Activated CD8-positive, alpha-beta memory T cell treated with anti-CD3 and anti-CD28 coated beads, Interleukin-2, amount 10 ng/mL, durations not matched to agents 7 days and 5 days (primary cell): ENCODE measurements around the gene SLC25A44. TPM values are rescaled to one million over a fixed set of nuclear protein-coding genes. Genes with fewer than 3 reads are reported as not detected.

Source experiments
- ATAC-seq: fragments of 150-1000 bp; cut with Tn5 transposase; one replicate; pipeline ENCODE4 v1.10.0; 2021; ENCODE audit warnings: moderate library complexity
- CTCF ChIA-PET: fragments of 350-600 bp; sonication (Branson Sonifier 250); formaldehyde crosslinking; loops from one replicate; lab custom pipeline; 2021; ENCODE audit warnings: antibody characterized with exemption; lab: Charles Lee
- DNase-seq: peaks from one replicate; pipeline ENCODE4 v3.0.0-alpha.2; 2020
- H3K27ac Mint-ChIP-seq: one replicate; pipeline ENCODE4 v1.8.0; 2021; ENCODE audit warnings: mild to moderate bottlenecking, mixed read lengths
- H3K27me3 Mint-ChIP-seq: one replicate; pipeline ENCODE4 v1.8.0; 2021; ENCODE audit warnings: mixed read lengths
- H3K36me3 Mint-ChIP-seq: one replicate; pipeline ENCODE4 v1.8.0; 2021; ENCODE audit warnings: mild to moderate bottlenecking, mixed read lengths
- H3K4me1 Mint-ChIP-seq: one replicate; pipeline ENCODE4 v1.8.0; 2021; ENCODE audit warnings: mixed read lengths
- H3K4me3 Mint-ChIP-seq: one replicate; pipeline ENCODE4 v1.8.0; 2021; ENCODE audit warnings: mild to moderate bottlenecking, moderate library complexity, mixed read lengths
- H3K9me3 Mint-ChIP-seq: one replicate; pipeline ENCODE4 v1.8.0; 2022; ENCODE audit warnings: low read depth, mixed read lengths
- total RNA-seq, 2 experiments: library from RNA; stranded (reverse); gene quantifications; one replicate each; pipeline ENCODE4 v1.2.3, GENCODE V29; 2021

Gene SLC25A44
- total RNA-seq, 2 experiments from 2014 or later, result 41.4 to 48.4 TPM

GRCh38 chr1:156238248-156238647 is 44.3 kb downstream of the SLC25A44 start:
- Mint-ChIP-seq H3K4me1 (peaks cover 5% of the 10 kb centered on the region), H3K4me3 (no peak overlapping the region), H3K27ac (no peak overlapping the region), H3K27me3 (no peaks in the 10 kb centered on the region), H3K36me3 (peaks cover 29% of the 10 kb centered on the region), H3K9me3 (no peaks in the 10 kb centered on the region)
- DNase-seq, result no peak
- CTCF ChIA-PET, result interaction anchor here (0.5 to 1.4 kb wide), 5 partner anchors 11 to 208 kb away, joined by 3 to 7 read pairs (median 4); no protein-coding TSS in a partner anchor
- ATAC-seq, result no peak

GRCh38 chr1:156241311-156241811 is 47.5 kb downstream of the SLC25A44 start:
- no peak for DNase-seq
- Mint-ChIP-seq H3K4me3 (no peak overlapping the region), H3K27me3 (no peaks in the 10 kb centered on the region), H3K27ac (no peak overlapping the region), H3K4me1 (peaks cover 25% of the 10 kb centered on the region), H3K36me3 (peaks cover 19% of the 10 kb centered on the region), H3K9me3 (no peaks in the 10 kb centered on the region)
- ATAC-seq, result no peak
- CTCF ChIA-PET, result interaction anchor here (0.8 to 1.2 kb wide), 2 partner anchors 20 to 144 kb away, joined by 3 read pairs; no protein-coding TSS in a partner anchor

- H3K27me3 Mint-ChIP-seq, result no peaks in the 10 kb centered on the region
- peaks cover 16% of the 10 kb centered on the region for H3K36me3 Mint-ChIP-seq
- no peak within 1 kb of the TSS for H3K4me3 Mint-ChIP-seq
- H3K4me1 Mint-ChIP-seq, result peaks cover 26% of the 10 kb centered on the region
- no peak for ATAC-seq
- no peaks in the 10 kb centered on the region for H3K9me3 Mint-ChIP-seq
- CTCF ChIA-PET, result interaction anchor here (0.8 to 1.2 kb wide), 2 partner anchors 19 to 144 kb away, joined by 3 read pairs; no protein-coding TSS in a partner anchor
- no peak for DNase-seq
- H3K27ac Mint-ChIP-seq, result no peak within 1 kb of the TSS
These were observed 48.0 kb downstream of the SLC25A44 start, which contains the start of gene BGLAP for GRCh38 chr1:156241926-156242325. Gene BGLAP (plus strand): TSS chr1:156242184. CDS start chr1:156242232, 48 bp downstream.

GRCh38 chr1:156242738-156243137 is 48.8 kb downstream of the SLC25A44 start:
- no peak overlapping the region for H3K4me3 Mint-ChIP-seq

GRCh38 chr1:156244126-156244525 is 50.2 kb downstream of the SLC25A44 start:
- H3K4me3 Mint-ChIP-seq, result no peak overlapping the region
- no peak for ATAC-seq
- no peaks in the 10 kb centered on the region for H3K27me3 Mint-ChIP-seq
- H3K36me3 Mint-ChIP-seq, result peaks cover 6% of the 10 kb centered on the region
- H3K9me3 Mint-ChIP-seq, result no peaks in the 10 kb centered on the region
- CTCF ChIA-PET, result no interaction called here
- peaks cover 26% of the 10 kb centered on the region for H3K4me1 Mint-ChIP-seq
- no peak for DNase-seq
- H3K27ac Mint-ChIP-seq, result no peak overlapping the region

More at GRCh38 chr1:156242738-156243137, 48.8 kb downstream of the SLC25A44 start:
- no peak for ATAC-seq
- Mint-ChIP-seq H3K27me3 (no peaks in the 10 kb centered on the region), H3K9me3 (no peaks in the 10 kb centered on the region), H3K27ac (no peak overlapping the region), H3K4me1 (peaks cover 26% of the 10 kb centered on the region), H3K36me3 (peaks cover 12% of the 10 kb centered on the region)
- CTCF ChIA-PET, result no interaction called here
- DNase-seq, result no peak

- peaks cover 5% of the 10 kb centered on the region for H3K36me3 Mint-ChIP-seq
- H3K27me3 Mint-ChIP-seq, result no peaks in the 10 kb centered on the region
- peak overlapping the region; percentile 74 for H3K4me3 Mint-ChIP-seq
- DNase-seq (no peak), ATAC-seq (no peak)
- CTCF ChIA-PET, result interaction anchor here (0.7 to 3.6 kb wide), 3 partner anchors 19 to 148 kb away, joined by 3 to 22 read pairs (median 5); no protein-coding TSS in a partner anchor
- peaks cover 26% of the 10 kb centered on the region for H3K4me1 Mint-ChIP-seq
- no peaks in the 10 kb centered on the region for H3K9me3 Mint-ChIP-seq
- H3K27ac Mint-ChIP-seq, result peak overlapping the region; percentile 78
These were observed 50.8 kb downstream of the SLC25A44 start for GRCh38 chr1:156244712-156245111.

GRCh38 chr1:156245451-156246232 is 51.7 kb downstream of the SLC25A44 start:
- Mint-ChIP-seq H3K36me3 (peaks cover under 1% of the 10 kb centered on the region), H3K27ac (peak overlapping the region; percentile 78), H3K27me3 (no peaks in the 10 kb centered on the region), H3K4me1 (peaks cover 26% of the 10 kb centered on the region), H3K4me3 (peak overlapping the region; percentile 74), H3K9me3 (no peaks in the 10 kb centered on the region)
- ATAC-seq (peak; percentile 75), DNase-seq (peak; percentile 61)
- CTCF ChIA-PET, result interaction anchor here (0.9 to 3.6 kb wide), 6 partner anchors 14 to 179 kb away, joined by 3 to 22 read pairs (median 4); no protein-coding TSS in a partner anchor

GRCh38 chr1:156246241-156246780 is 52.4 kb downstream of the SLC25A44 start:
- DNase-seq (no peak), ATAC-seq (peak; percentile 2)
- H3K36me3 Mint-ChIP-seq, result no peaks in the 10 kb centered on the region
- peaks cover 26% of the 10 kb centered on the region for H3K4me1 Mint-ChIP-seq
- H3K4me3 Mint-ChIP-seq, result no peak overlapping the region
- H3K27me3 Mint-ChIP-seq, result no peaks in the 10 kb centered on the region
- peak overlapping the region; percentile 32 for H3K27ac Mint-ChIP-seq
- H3K9me3 Mint-ChIP-seq, result no peaks in the 10 kb centered on the region
- CTCF ChIA-PET, result interaction anchor here (0.9 to 3.6 kb wide), 6 partner anchors 14 to 180 kb away, joined by 3 to 22 read pairs (median 4); no protein-coding TSS in a partner anchor

GRCh38 chr1:156246781-156247459 is 53.0 kb downstream of the SLC25A44 start:
- no peaks in the 10 kb centered on the region for H3K27me3 Mint-ChIP-seq
- no peaks in the 10 kb centered on the region for H3K9me3 Mint-ChIP-seq
- DNase-seq (no peak), ATAC-seq (no peak)
- H3K4me1 Mint-ChIP-seq, result peaks cover 30% of the 10 kb centered on the region
- no peak overlapping the region for H3K27ac Mint-ChIP-seq
- CTCF ChIA-PET, result interaction anchor here (0.9 to 3.6 kb wide), 3 partner anchors 21 to 180 kb away, joined by 3 to 22 read pairs (median 5); no protein-coding TSS in a partner anchor
- H3K4me3 Mint-ChIP-seq, result no peak overlapping the region
- H3K36me3 Mint-ChIP-seq, result no peaks in the 10 kb centered on the region

GRCh38 chr1:156247460-156248322 is 53.8 kb downstream of the SLC25A44 start, which contains the start of gene PAQR6:
Gene PAQR6 (minus strand): TSS chr1:156248056. CDS start chr1:156246731, 1,325 bp downstream.
- Mint-ChIP-seq H3K27me3 (no peaks in the 10 kb centered on the region), H3K36me3 (peaks cover 2% of the 10 kb centered on the region), H3K4me3 (no peak within 1 kb of the TSS), H3K4me1 (peaks cover 36% of the 10 kb centered on the region), H3K27ac (peak within 1 kb of the TSS; percentile 65), H3K9me3 (no peaks in the 10 kb centered on the region)
- DNase-seq (no peak), ATAC-seq (no peak)
- CTCF ChIA-PET, result interaction anchor here (1.3 to 3.6 kb wide), 3 partner anchors 9 to 22 kb away, joined by 3 to 22 read pairs (median 4); no protein-coding TSS in a partner anchor

- peak overlapping the region; percentile 65 for H3K27ac Mint-ChIP-seq
These were observed 54.4 kb downstream of the SLC25A44 start for GRCh38 chr1:156248323-156248683.

GRCh38 chr1:156249593-156249992 is 55.7 kb downstream of the SLC25A44 start:
- Mint-ChIP-seq H3K9me3 (no peaks in the 10 kb centered on the region), H3K4me3 (no peak overlapping the region), H3K27me3 (no peaks in the 10 kb centered on the region), H3K36me3 (peaks cover 12% of the 10 kb centered on the region), H3K27ac (no peak overlapping the region), H3K4me1 (peaks cover 31% of the 10 kb centered on the region)
- CTCF ChIA-PET, result interaction anchor here (1.1 to 2.1 kb wide), 2 partner anchors 11 to 102 kb away, joined by 3 to 4 read pairs; no protein-coding TSS in a partner anchor
- DNase-seq (no peak), ATAC-seq (no peak)

More at GRCh38 chr1:156248323-156248683, 54.4 kb downstream of the SLC25A44 start:
- Mint-ChIP-seq H3K36me3 (peaks cover 8% of the 10 kb centered on the region), H3K4me3 (no peak overlapping the region), H3K9me3 (no peaks in the 10 kb centered on the region), H3K27me3 (no peaks in the 10 kb centered on the region), H3K4me1 (peaks cover 36% of the 10 kb centered on the region)
- CTCF ChIA-PET, result interaction anchor here (1.1 to 2.1 kb wide), 3 partner anchors 9 to 101 kb away, joined by 3 to 4 read pairs (median 3); no protein-coding TSS in a partner anchor
- no peak for DNase-seq
- ATAC-seq, result no peak
